HG03439 (cell line): ENCODE measurements around the gene GRIK3.

Experiments
- ATAC-seq: cut with Tn5 transposase; IDR thresholded peaks from one replicate; pipeline ENCODE4 v1.9.1; 2021; ENCODE audit warnings: mild to moderate bottlenecking, moderate library complexity; ENCODE audit not compliant: unreplicated experiment

GRIK3 gene

DNA sequence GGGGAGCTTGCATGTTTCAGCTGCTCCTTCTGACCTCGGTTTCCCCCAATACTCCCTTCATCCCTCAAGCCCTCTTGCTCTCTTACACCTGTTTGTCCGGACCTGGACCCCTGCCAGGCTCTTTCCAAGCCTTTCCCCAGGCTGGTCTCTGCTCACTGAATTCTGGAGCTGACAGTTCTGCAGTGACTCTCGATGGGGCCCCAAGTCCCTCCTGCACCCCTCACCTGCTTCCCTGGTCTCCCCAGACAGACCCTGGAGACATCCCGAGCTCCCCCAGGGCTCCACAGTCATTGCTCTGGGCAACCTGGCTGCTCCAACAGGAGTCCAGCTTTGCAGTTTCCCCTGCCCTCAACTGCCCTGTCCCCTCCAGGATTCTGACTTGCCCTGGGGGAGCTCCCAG lies 198.6 kb downstream of the GRIK3 start:
- ATAC-seq, result no peak

DNA sequence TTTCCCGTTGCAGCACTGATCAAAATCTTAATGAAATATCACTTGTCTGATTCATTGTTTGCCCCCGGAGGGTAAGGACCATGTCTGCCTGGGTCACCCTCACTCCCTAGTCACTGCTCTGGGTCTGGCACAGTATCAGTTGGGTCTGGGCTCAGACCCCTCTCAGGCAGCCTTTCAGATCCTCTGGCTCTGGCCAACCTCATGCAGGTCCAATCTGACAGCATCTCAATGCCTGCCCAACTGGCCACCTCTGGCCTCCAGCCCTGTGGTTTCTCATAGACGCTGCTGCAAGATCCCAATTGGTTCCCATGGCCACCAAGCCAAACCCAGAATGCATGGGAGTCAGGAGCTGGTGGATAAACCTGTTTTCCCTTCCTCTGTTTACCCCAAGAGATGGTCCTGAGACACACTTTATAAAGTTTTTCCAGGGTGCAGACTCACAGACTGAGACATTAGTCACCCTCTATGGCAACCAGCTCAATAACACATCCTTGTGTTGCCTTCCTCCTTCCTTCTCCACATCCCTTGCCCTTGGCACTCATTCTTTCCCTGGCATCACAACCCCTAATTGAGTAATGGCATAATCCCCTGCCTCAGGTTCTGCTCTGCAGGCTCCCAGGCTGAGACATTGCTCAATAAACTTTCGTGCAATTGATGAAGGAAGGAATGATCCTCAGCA lies 199.2 kb downstream of the GRIK3 start:
- ATAC-seq, result no peak

DNA sequence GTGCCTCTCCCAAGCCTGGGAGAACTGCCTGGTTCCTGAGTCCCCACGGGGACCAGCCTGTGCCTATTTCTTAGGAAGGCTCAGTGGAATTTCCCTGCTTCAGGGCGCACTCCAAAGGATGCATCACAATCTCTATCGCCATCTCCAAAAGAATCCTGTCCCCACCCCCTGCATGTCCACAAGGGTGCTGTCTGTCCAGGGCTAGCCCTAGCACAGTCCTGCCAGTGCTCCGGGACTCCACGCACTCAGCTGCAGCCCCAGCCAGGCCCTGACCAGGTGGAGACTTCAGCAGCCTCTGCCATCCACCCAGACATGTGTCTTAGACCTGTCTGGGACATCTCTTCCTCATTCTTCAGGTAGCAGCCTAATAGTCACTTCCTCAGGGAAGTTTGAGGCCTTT lies 199.7 kb downstream of the GRIK3 start:
- no peak for ATAC-seq

DNA sequence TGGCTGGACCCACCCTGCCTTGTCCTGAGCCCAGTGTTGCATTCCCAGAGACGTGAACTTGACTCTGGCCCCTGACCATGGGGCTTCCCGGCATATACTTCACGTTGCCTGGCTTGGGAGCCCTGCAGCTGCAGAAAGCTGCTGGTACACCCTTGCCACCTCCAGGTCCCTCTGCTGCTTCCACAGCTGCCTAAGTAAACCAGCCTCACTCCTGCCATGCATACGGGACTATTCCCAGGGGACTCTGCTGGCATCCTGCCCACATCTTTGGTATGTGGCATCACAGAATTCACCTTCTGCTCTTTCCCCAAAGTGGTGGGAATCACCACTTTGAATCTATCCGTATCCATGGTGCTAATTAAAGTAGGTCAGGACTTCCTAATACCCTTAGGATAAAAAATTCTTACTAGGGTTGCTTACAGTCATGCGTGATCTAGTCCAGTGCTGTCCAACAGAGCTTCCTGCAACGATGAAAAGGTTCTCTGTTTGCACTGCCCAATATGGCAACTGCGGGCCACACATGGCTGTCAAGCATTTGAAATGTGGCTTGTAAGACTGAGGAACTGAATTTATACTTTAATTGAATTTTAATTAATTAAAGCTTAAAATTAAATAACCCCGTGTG lies 203.0 kb downstream of the GRIK3 start:
- ATAC-seq, result no peak

DNA sequence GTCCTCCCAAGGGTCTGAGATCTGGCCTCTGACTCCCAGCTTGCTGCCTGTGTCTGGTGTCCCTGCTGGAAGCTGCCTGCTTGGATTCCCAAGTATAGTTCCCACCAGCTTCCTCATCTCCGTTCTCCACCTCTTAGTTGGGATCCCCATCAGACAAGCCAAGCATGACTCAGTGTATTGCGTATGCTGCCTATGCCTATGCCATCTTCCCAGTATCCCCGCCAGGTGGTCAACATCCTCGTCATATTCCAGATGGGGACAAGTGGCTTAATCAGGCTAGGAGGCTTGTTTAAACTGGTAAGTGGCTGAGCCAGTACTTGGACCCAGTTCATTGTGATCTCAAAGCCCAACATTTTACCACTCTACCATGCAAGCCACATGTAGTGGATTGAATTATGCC lies 204.4 kb downstream of the GRIK3 start:
- ATAC-seq, result no peak

DNA sequence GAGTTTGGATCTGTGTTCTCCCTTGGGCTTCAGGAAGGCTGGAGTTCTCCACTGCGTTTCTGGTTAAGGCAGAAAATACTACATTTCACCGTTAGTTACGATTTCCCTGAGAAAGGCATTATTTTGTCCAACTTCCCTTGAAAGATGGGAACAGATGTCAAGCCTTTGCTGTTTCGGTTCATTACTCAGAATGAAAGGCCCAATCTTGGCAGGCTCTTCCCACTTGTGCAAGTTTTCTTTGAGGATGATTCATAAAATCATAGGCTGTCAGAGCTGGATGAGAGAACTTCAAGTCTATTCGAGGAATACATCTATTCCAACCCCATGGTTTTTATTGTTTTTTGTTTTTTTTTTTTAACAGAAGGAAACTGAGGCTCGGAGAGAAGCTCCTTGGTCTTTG lies 205.2 kb downstream of the GRIK3 start:
- ATAC-seq, result no peak

DNA sequence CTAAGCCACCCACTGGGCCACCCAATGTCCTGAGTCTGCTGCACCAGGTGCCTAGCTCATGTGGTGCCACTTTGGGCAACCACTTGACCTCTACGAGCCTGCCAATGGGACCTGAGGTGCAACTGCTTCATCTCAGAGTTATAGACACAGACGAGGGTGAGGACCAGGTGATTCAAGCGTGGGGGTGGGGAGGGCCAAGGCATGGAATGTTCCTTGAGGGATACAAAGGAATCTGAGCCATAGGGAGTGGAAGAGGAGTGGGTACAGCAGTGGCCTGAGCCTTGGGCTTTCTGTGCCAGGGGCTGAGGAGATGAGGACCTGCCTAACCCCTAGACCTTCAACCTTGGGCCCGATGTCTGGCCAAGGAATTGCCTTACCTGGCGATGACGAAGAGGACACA lies 209.1 kb downstream of the GRIK3 start:
- no peak for ATAC-seq

DNA sequence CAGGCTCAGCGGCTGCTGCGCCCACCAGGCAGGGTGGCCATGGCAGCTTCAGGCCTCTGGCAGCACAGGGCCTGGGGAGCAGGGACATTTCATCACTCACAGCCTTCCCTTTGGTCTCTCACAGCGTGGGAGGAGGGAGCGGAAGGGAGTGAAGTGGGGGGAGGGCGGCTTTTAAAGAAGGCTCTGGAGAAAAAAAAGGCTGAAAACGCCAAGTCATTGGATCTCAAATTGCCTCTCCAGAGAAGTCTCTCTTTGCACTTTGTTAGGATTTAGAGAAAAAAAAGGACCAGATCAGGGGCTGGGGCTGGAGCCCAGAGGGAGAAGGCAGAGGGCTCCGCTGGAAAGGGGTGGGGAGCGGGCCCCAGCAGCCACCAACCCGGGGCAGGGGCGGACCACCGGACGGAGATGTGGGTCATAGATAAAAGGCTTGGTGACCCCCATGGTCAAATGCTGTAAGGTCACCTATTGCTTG lies 209.9 kb downstream of the GRIK3 start:
- ATAC-seq, result no peak

DNA sequence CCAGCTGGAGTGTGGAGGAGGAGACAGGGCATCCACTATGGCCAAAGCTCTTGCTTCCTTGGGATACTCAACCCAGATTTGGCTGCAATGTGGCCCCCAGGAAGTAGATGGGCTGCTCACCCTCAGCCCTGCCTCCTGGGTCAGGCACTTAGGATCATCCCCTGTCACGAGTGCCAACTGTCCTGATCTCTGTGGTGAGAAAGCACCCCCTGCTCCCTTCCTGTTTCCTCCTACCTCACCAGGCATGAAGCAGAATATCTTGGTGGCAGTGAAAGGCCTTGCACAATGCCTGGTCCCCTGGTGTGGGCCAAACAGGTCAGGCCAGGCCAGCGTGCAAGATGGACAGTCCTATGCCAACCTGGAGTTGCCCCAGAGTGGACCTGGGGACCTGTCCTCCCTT lies 211.7 kb downstream of the GRIK3 start:
- ATAC-seq, result no peak

DNA sequence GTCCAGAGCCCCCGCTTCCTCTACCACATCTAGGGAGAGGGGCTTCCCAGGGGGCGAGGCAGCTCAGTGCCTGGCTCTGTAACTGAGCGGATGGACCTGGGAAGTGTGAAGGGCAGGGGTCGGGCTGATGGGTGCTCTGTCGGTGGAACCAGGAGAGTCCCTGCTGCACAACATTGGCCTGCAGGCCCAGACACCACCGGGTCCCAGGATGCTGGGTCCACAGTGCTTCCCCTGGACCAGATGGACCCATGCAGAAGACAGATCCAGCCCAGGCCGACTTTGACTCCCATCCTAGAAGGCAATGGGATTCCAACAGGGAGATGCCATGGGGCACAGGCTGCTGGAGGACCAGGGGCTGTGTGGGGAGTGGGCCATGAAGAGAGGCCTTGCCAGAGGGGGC lies 212.9 kb downstream of the GRIK3 start:
- no peak for ATAC-seq

DNA sequence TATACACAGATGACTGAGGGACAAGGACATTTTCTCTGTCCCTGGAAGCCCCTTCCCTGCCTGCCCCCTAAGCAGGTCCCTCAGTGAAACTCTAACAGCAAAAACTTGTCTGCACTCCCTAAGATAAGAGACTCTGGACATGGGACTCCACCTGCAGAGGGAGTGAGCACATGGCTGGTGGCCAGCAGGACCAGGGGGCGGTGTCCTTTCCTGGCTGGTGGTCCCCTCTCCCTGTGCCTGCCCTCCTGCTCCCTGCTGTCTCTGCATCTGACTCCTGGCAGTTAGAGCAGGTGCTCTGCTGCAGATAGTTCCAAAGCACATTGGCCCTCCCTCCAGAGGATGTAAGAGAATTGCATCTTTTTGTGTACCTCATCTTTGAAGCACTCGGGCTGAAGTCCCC lies 215.5 kb downstream of the GRIK3 start:
- ATAC-seq, result no peak

DNA sequence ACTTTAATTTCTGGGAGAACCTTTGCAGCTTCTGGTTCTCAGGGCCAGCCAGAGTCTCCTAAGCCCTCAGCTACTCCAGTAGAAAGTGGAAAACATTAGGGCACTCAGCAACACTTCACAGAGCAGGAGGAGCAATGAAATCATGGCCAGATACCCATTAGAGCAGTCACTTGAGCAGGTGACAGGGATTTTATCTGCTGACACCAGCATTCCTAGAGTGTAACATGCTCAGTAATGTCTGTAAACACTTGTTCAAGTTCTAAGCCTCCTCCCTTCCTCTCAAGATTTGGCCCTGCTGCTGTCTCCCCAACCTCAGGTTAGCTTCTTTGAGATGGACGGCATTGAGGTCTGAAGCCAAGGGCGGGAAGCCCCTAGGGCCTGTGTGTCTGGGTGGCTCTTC lies 218.0 kb downstream of the GRIK3 start:
- no peak for ATAC-seq

DNA sequence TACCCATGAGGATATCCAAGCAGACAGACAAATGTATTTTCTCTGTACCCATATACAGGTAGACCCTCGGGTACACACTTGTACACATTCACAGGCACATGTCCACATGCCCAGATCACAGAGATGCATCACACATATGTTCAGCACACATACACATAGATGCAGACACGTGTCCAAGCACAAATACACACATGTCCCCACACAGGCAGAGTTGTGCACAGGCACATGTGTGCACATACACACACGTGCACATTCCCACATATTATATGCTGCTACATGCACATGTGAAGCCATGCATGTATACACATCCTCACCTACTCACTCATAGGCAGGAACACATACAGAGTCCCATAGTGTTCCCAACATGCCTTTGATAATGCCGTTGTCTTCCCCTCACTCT lies 219.5 kb downstream of the GRIK3 start:
- ATAC-seq, result no peak

DNA sequence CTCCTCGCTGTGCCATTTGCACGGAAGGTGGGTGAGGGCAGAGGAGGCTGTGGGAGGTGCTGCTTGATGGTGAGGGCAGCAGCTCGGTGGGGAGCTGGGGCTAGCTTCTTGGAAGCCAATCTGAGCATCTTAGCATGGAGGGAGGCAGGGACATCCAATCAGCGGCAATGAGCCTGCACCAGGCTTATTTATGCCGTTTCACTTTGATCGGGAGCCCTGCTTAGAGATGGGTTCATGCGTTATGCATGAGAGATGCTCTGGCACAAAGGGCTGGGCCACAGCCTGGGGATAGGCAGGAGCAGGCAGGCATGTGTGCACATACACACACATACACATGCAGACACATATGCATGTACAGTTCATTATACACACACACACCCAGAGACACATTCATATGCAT lies 220.2 kb downstream of the GRIK3 start:
- ATAC-seq, result no peak

DNA sequence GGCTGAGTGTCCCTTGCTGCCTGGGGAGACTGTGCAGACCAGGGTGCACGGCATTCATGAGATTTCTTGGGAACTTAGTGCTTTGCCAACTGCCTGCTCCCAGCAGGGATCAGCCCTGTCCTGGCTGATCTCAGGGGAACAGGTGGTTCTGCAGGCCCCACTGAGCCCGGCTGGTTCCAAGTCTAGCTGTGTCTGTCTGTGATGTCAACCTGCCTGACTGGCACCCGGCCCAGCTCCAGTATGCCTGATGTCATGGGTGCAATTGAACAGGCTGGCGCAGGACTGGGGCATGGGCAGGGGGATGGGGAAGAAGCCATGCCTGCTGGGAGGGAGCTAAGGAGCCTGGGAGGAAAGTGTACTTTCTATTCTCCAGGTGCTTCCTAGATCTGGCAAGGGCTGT lies 227.1 kb downstream of the GRIK3 start:
- no peak for ATAC-seq

DNA sequence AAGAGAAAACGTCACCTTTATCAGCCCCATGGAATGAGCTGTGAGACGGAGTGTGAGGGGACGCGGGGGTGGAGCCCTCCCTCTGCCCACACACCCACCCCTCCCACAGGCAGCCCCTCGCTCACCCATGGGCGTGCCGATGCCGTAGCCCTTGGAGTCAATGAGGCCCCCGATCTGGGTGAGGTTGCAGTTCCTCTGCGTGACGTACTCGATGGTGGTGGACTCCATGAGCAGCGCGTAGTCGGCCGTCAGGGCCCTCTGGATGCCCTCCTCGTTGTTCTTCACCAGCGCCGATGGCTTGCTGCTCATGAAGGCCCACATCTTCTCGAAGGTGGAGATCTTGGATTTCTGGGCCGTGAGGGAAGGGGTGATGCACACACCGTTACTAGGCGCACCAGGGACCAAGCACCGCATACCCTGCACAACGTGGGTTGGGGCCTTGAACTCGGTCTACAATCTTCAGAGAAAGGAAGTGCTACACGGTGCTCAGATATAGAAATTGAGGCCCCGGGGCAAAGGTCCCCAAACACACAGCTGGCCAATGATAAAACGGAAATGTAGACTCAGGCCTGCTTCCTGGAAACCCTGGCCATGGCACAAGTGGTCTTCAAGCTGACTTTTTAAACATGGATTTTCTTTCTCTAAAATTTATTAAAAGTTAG lies 228.2 kb downstream of the GRIK3 start:
- ATAC-seq, result no peak

DNA sequence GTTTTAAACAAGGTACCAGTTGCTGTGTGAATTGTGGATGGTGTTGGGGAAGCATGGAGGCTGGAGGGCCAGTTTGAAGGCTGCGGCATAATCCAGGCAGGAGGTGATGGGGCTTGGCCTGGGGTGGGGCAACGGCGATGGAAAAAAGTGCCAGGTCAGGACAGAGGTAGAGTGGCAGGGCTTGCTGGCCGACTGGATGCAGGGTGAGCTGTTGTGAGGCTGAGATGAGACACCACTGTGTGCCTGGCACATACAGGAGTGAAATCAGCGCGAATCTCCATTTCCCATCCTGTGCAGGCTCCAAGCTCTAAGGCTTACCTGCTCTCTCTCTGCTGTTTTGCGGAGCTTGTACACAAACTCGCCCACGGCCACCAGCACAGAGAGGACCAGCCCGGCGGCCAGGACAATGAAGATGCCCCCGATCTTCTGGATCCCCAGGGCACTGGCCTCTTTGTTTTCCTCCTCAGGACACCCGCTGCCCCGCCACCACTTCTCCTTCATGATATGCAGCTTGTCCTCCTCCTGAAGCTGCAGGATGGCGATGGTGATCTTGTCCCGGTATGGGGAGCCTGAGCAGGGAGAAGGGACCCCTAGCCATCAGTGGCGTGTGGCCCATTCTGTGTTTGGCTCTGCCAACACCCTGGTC lies 229.5 kb downstream of the GRIK3 start:
- ATAC-seq, result no peak

DNA sequence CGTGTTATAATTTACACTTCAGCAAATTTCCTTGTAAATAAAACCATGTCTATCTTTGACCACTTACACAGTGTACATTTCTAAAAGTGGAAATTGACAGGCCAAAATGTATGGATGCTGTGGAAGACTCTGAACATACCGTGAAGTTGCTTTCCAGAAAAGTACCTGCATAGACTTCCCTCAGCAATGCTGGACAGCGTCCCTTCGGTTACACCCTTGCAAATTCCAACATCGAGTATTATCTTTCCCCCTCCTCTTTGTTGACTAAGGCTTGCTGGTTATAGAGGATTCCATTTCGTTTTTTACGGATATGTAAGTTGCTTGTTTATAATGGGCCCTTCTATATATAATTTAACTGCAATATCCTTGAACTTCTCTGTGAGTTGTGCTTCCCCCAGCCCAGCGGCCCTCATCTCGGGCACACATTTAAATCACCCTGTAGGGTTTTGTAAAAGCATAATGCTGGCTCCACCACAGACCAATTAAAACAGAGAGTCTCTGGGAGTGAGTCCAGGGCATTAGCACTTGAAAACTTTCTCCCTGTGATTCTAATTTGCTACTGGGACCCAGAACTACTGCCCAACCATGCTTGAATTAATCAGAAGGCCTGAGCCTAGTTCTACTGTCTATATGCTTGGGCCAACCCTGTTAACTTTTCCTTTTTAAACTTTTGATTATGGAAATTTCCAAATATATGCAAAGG lies 230.3 kb downstream of the GRIK3 start:
- ATAC-seq, result no peak

DNA sequence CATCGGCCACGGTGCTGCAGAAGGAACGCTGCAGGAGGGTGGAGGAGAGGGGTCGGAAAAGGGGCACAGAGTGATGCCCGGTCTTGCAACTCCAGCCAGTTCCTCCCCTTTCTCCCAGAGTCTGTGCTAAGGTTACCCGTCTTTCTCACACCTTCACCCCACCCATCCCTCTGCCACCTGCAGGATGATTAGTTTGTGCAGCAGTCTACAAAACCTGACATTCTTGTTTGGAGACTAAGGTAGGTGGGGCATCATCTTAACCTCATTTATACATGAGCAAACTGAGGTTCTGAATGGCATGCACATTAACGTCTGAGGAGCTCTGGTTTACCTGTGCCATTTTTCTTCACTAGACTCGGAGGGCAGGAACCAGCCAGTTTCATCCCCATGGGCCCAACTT lies 232.3 kb downstream of the GRIK3 start:
- ATAC-seq, result no peak

DNA sequence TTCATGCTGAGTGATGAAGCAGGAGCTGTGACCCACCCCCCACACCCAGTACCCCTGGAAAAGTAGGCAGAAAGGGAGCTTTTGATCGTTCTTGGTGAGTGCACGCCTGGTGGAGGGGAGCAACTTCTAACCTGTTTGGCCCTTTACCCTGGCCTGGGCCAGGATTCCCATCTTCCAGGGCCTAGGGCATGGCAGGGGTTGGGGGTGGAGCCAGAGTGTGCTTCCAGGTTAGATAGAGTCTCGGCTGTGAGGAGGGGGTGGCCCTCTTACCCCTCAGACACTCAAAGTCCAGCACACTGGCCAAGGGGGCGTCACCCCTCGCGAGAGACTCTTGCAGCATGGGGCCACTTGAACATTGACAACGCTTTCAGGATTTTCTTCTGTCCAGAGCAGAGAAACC lies 236.6 kb downstream of the GRIK3 start:
- no peak for ATAC-seq

DNA sequence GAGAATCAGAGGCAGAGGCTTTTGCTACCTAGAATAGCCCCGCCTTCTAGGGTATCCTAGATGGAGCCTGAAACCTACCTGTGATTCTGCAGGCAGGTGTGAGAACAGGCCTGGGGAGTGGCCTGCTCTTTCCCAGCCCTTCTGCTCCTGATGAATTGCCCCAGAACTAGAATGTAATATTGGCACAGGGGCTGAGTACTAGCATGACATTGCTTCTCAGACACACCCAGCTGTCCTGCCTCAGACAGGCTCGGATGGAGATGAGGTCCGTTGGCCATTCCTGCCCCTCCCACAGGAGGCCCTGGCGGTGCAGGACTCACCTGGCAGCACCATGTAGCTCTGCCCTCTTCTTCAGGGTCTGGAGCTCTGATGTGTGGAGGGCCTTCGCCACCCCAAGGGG lies 237.6 kb downstream of the GRIK3 start:
- no peak for ATAC-seq
